ENCODE results near the gene LUC7L2. TPM values are rescaled to one million over a fixed set of nuclear protein-coding genes. Genes with fewer than 3 reads are reported as not detected.

LUC7L2 gene
- total RNA-seq, 1 experiment from 2014 or later: 81.2 TPM

- Histone ChIP-seq H3K4me1 (ENCODE audit: insufficient read depth, low read length) (no peaks in the 10 kb centered on the region), H2BK15ac (ENCODE audit: low read depth, low read length) (no peak overlapping the region), H2AK5ac (ENCODE audit: insufficient read length, low read length) (no peak overlapping the region), H4K8ac (replicated peaks; ENCODE audit: insufficient read length, low read depth, low read length) (no peak overlapping the region), H3K79me2 (ENCODE audit: insufficient read depth, low read length) (no peaks in the 10 kb centered on the region; the same call in 1 of the 2 replicates), H3K14ac (ENCODE audit: insufficient read depth, low read length) (no peak overlapping the region), H3K79me1 (ENCODE audit: insufficient read depth, low read depth, low read length, poor library complexity, severe bottlenecking) (peaks cover 4% of the 10 kb centered on the region), H2AFZ (ENCODE audit: low read length) (no peak overlapping the region), H3K56ac (ENCODE audit: insufficient read length, low read depth, low read length) (no peak overlapping the region), H3K4me2 (ENCODE audit: insufficient read depth, insufficient read length, low read length) (no peak overlapping the region), H4K5ac (ENCODE audit: insufficient read length, low read depth, low read length) (no peak overlapping the region), H4K20me1 (ENCODE audit: control insufficient read depth, insufficient read depth, insufficient read length) (no peaks in the 10 kb centered on the region), H3T11ph (ENCODE audit: low read length) (no peak overlapping the region), H3K4ac (ENCODE audit: low read depth, low read length) (no peak overlapping the region), H3K9me3 (ENCODE audit: control insufficient read depth, low read depth, low read length) (no peaks in the 10 kb centered on the region), H2BK20ac (ENCODE audit: low read depth, low read length, poor library complexity, severe bottlenecking) (no peak overlapping the region), H3K27ac (ENCODE audit: insufficient read length, low read depth, low read length) (no peak overlapping the region), H2BK12ac (ENCODE audit: insufficient read length, low read depth, low read length) (no peak overlapping the region), H2BK5ac (ENCODE audit: insufficient read length, low read length) (no peak overlapping the region), H3K23me2 (ENCODE audit: insufficient read length, low read depth, low read length, poor library complexity, severe bottlenecking) (no peaks in the 10 kb centered on the region), H3K18ac (ENCODE audit: insufficient read length, low read depth, low read length) (no peak overlapping the region), H3K27me3 (ENCODE audit: insufficient read depth, low read length) (no peaks in the 10 kb centered on the region), H2BK120ac (ENCODE audit: low read depth, low read length, poor library complexity, severe bottlenecking) (no peak overlapping the region), H3K23ac (ENCODE audit: insufficient read length, low read depth, low read length) (no peak overlapping the region), H3K9ac (ENCODE audit: extremely low read depth, insufficient read length, low read length) (no peak overlapping the region), H4K91ac (ENCODE audit: insufficient read length, low read depth, low read length) (no peak overlapping the region)
- Mint-ChIP-seq H3K4me3 (no peak overlapping the region), H3K27ac (no peak overlapping the region), H3K9me3 (no peaks in the 10 kb centered on the region), H3K4me1 (no peaks in the 10 kb centered on the region), H3K36me3 (ENCODE audit: insufficient read depth in 1 of 3, low read depth in 3 of 3) (peaks cover 29 to 60% (median 59%) of the 10 kb centered on the region in 3 experiments; a peak in 6 of 7 replicates), H3K27me3 (ENCODE audit: low read depth) (no peaks in the 10 kb centered on the region)
- TF ChIP-seq, protein P1, sequence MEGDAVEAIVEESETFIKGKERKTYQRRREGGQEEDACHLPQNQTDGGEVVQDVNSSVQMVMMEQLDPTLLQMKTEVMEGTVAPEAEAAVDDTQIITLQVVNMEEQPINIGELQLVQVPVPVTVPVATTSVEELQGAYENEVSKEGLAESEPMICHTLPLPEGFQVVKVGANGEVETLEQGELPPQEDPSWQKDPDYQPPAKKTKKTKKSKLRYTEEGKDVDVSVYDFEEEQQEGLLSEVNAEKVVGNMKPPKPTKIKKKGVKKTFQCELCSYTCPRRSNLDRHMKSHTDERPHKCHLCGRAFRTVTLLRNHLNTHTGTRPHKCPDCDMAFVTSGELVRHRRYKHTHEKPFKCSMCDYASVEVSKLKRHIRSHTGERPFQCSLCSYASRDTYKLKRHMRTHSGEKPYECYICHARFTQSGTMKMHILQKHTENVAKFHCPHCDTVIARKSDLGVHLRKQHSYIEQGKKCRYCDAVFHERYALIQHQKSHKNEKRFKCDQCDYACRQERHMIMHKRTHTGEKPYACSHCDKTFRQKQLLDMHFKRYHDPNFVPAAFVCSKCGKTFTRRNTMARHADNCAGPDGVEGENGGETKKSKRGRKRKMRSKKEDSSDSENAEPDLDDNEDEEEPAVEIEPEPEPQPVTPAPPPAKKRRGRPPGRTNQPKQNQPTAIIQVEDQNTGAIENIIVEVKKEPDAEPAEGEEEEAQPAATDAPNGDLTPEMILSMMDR (conservative IDR thresholded peaks at IDR 0.05): no peak
- no CpG with 5 or more reads among the region's 3 CpGs for WGBS (ENCODE audit: extremely low coverage, insufficient read length, low lambda C conversion rate)
- DNase-seq: no peak
Observed at GRCh38 chr7:139384611-139385010, 24.9 kb downstream of the LUC7L2 start.
